Posterior cingulate gyrus (tissue), 11 donors: ENCODE data around the gene LHCGR.

Source experiments
- DNase-seq, 10 donors: peaks; one replicate each; pipeline versions ENCODE4 v3.0.0 to v3.0.0-alpha.2; 2020 to 2021; ENCODE audit warnings: mixed read lengths in 3 of 10
- intact Hi-C: fragments of 100-400 bp; cut with DNase I; formaldehyde crosslinking; loops from one replicate; pipeline ENCODE4 v1.15.1; 2023

Gene LHCGR

GRCh38 chr2:48755473-48755872, at the start of gene LHCGR:
LHCGR (minus strand) TSS chr2:48755724; CDS start chr2:48755671, 53 bp downstream.
- intact Hi-C loops: no loop called here
- DNase-seq: peak in 3 of 10 donors; percentile 19 to 83 (median 74)

- intact Hi-C loops: no loop called here
- no peak for DNase-seq
Measured at GRCh38 chr2:48799601-48800000, 44.1 kb upstream of the LHCGR start.

- intact Hi-C loops: no loop called here
- DNase-seq: no peak
Measured at GRCh38 chr2:48795065-48795464, 39.5 kb upstream of the LHCGR start.

GRCh38 chr2:48793671-48794070, 38.1 kb upstream of the LHCGR start:
- intact Hi-C loops: no loop called here
- DNase-seq: no peak

- DNase-seq: no peak
- intact Hi-C loops: no loop called here
Measured at GRCh38 chr2:48792030-48792429, 36.5 kb upstream of the LHCGR start.

GRCh38 chr2:48790407-48791170, 35.1 kb upstream of the LHCGR start:
- peak in 6 of 10 donors; percentile 21 to 89 (median 64) for DNase-seq
- intact Hi-C loops: no loop called here

- intact Hi-C loops: no loop called here
- DNase-seq: no peak
Measured at GRCh38 chr2:48787580-48787979, 32.1 kb upstream of the LHCGR start.

- intact Hi-C loops: no loop called here
- DNase-seq: no peak
Measured at GRCh38 chr2:48781366-48781765, 25.8 kb upstream of the LHCGR start.

- DNase-seq: no peak
- intact Hi-C loops: no loop called here
Measured at GRCh38 chr2:48779019-48779716, 23.6 kb upstream of the LHCGR start.

GRCh38 chr2:48774251-48774650, 18.7 kb upstream of the LHCGR start:
- no peak for DNase-seq
- intact Hi-C loops: no loop called here

GRCh38 chr2:48771241-48772014, 15.9 kb upstream of the LHCGR start:
- DNase-seq: no peak

GRCh38 chr2:48770181-48770580, 14.7 kb upstream of the LHCGR start:
- no peak for DNase-seq
- intact Hi-C loops: no loop called here

More at GRCh38 chr2:48771241-48772014, 15.9 kb upstream of the LHCGR start:
- intact Hi-C loops: no loop called here

- intact Hi-C loops: no loop called here
- DNase-seq: no peak
Measured at GRCh38 chr2:48768669-48769068, 13.1 kb upstream of the LHCGR start.

GRCh38 chr2:48767330-48767729, 11.8 kb upstream of the LHCGR start:
- DNase-seq: no peak
- intact Hi-C loops: no loop called here

GRCh38 chr2:48760826-48761225, 5.3 kb upstream of the LHCGR start:
- DNase-seq: no peak
- intact Hi-C loops: no loop called here

GRCh38 chr2:48759682-48760081, 4.2 kb upstream of the LHCGR start:
- peak in 3 of 10 donors; percentile 45 to 81 (median 75) for DNase-seq
- intact Hi-C loops: no loop called here

- intact Hi-C loops: no loop called here
Measured at GRCh38 chr2:48756289-48756688, 765 bp upstream of the LHCGR start.

GRCh38 chr2:48754874-48755273, 650 bp downstream of the LHCGR start:
- intact Hi-C loops: no loop called here
- no peak for DNase-seq

More at GRCh38 chr2:48756289-48756688, 765 bp upstream of the LHCGR start:
- no peak for DNase-seq

GRCh38 chr2:48753228-48753627, 2.3 kb downstream of the LHCGR start:
- intact Hi-C loops: no loop called here

GRCh38 chr2:48750128-48750739, 5.3 kb downstream of the LHCGR start:
- no peak for DNase-seq
- intact Hi-C loops: no loop called here

More at GRCh38 chr2:48753228-48753627, 2.3 kb downstream of the LHCGR start:
- DNase-seq: no peak
